K562 (cell line): ENCODE results near the gene UNKL. TPM values are rescaled to one million over a fixed set of nuclear protein-coding genes. Genes with fewer than 3 reads are reported as not detected.

Experiments
- ATAC-seq: fragments of 200-7000 bp; cut with Tn5 transposase; 3 replicates; pipeline ENCODE4 v1.9.1; 2020; ENCODE audit warnings: moderate library complexity
- BruUV-seq: library from RNA; stranded (reverse); fragments of 400-500 nt; replicated peaks from 2 replicates; lab custom pipeline; 2021; lab: Mats Ljungman, UMichigan
- CTCF ChIA-PET: fragments of 300-600 bp; formaldehyde crosslinking; extraction: SDS; loops from one replicate; lab custom pipeline; 2021; ENCODE audit warnings: low intra/inter-chr PET ratio; lab: Yijun Ruan, JAX
- POLR2A ChIA-PET: fragments of 300-600, 350-650 bp; sonication (Branson Sonifier 250); formaldehyde crosslinking; extraction: SDS; loops from one replicate; lab custom pipeline; 2021; ENCODE audit warnings: antibody characterized with exemption, inconsistent platforms; lab: Yijun Ruan, JAX
- DNase-seq, 4 experiments: peaks; one replicate each; pipeline versions ENCODE4 v3.0.0 to v3.0.0-alpha.2; 2011 to 2018; ENCODE audit warnings: low spot score in 3 of 4, mixed read lengths in 3 of 4; ENCODE audit errors: extremely low read depth in 1 of 4
- FAIRE-seq: peaks from 2 replicates; lab custom pipeline; 2011; peaks lifted over from hg19 to GRCh38; lab: Jason Lieb, UNC
- H2AFZ ChIP-seq: 2 replicates; pipeline ENCODE4 v1.6.0; 2011; ENCODE audit warnings: low read depth, low read length, control low read depth, inconsistent platforms
- H3K27ac ChIP-seq: fragments of 200-600 bp; 3 replicates; pipeline ENCODE4 v1.8.0; 2011; ENCODE audit warnings: low read depth, mild to moderate bottlenecking, control low read depth, inconsistent platforms, low read length, moderate library complexity, mixed read lengths; ENCODE audit errors: extremely low read depth
- H3K27me3 ChIP-seq, 2 experiments: fragments of 300-600 bp in 1 of 2; 2 replicates in 1 of 2; 3 replicates in 1 of 2; pipeline versions ENCODE4 v1.6.0 to v1.8.0; 2011; ENCODE audit warnings: inconsistent platforms in 2 of 2, low read length in 2 of 2, mild to moderate bottlenecking in 1 of 2, mixed read lengths in 1 of 2, moderate library complexity in 1 of 2; ENCODE audit not compliant: control insufficient read depth in 2 of 2, insufficient read depth in 2 of 2
- H3K36me3 ChIP-seq: fragments of 300-600 bp; 3 replicates; pipeline ENCODE4 v1.8.0; 2011; ENCODE audit warnings: mild to moderate bottlenecking, low read length, inconsistent platforms; ENCODE audit not compliant: control insufficient read depth, insufficient read depth
- H3K4me1 ChIP-seq, 2 experiments: fragments of 200-600 bp in 1 of 2; replicated peaks in 1 of 2; 2 replicates in 1 of 2; 3 replicates in 1 of 2; pipeline versions ENCODE4 v1.5.1 to v1.8.0; 2011; ENCODE audit warnings: inconsistent platforms in 2 of 2, low read length in 2 of 2, mild to moderate bottlenecking in 1 of 2, mixed read lengths in 1 of 2, moderate library complexity in 1 of 2; ENCODE audit not compliant: control insufficient read depth in 2 of 2, insufficient read depth in 2 of 2
- H3K4me2 ChIP-seq: 2 replicates; pipeline ENCODE4 v1.6.1; 2011; ENCODE audit warnings: low read length, control low read depth, inconsistent platforms, mixed read lengths; ENCODE audit not compliant: insufficient read depth
- H3K4me3 ChIP-seq: fragments of 200-600 bp; sonication (generic), shearing (Covaris generic); 2 replicates; pipeline ENCODE4 v1.5.1; 2016; ENCODE audit warnings: control low read depth, inconsistent platforms
- H3K79me2 ChIP-seq: fragments of 200-600 bp; 3 replicates; pipeline ENCODE4 v1.8.0; 2011; ENCODE audit warnings: low read length, inconsistent platforms; ENCODE audit not compliant: control insufficient read depth, insufficient read depth
- H3K9ac ChIP-seq, 2 experiments: 2 replicates each; pipeline versions ENCODE4 v1.6.0 to v1.6.1; 2011; ENCODE audit warnings: low read depth in 2 of 2, low read length in 2 of 2, control low read depth in 1 of 2, inconsistent platforms in 1 of 2, mild to moderate bottlenecking in 1 of 2, mixed read lengths in 1 of 2; ENCODE audit not compliant: insufficient read depth in 1 of 2
- H3K9me1 ChIP-seq: one replicate; pipeline ENCODE4 v1.6.0; 2011; ENCODE audit warnings: inconsistent platforms, mild to moderate bottlenecking, low read length, moderate library complexity; ENCODE audit not compliant: control insufficient read depth, insufficient read depth
- H3K9me3 ChIP-seq: replicated peaks from 2 replicates; pipeline ENCODE4 v1.5.1; 2011; ENCODE audit warnings: low read depth, low read length, inconsistent platforms; ENCODE audit not compliant: control insufficient read depth, insufficient read depth
- H4K20me1 ChIP-seq: replicated peaks from 2 replicates; pipeline ENCODE4 v1.6.1; 2011; ENCODE audit warnings: low read length, inconsistent platforms, mixed read lengths; ENCODE audit not compliant: control insufficient read depth, insufficient read depth
- CTBP1 ChIP-seq: fragments of 450-650 bp; IDR thresholded peaks from 2 replicates; pipeline ENCODE4 v1.6.1; 2016; ENCODE audit warnings: borderline replicate concordance
- ESRRA ChIP-seq: fragments of 450-650 bp; IDR thresholded peaks from 2 replicates; pipeline ENCODE4 v1.6.1; 2014; ENCODE audit warnings: low read depth, mild to moderate bottlenecking, moderate library complexity, borderline replicate concordance
- EZH2 ChIP-seq: IDR thresholded peaks from 2 replicates; pipeline ENCODE4 v1.6.1; 2012; ENCODE audit warnings: low read depth, mild to moderate bottlenecking, inconsistent platforms, low read length, borderline replicate concordance
- PURB ChIP-seq: sonication (generic); formaldehyde crosslinking; IDR thresholded peaks from 2 replicates; pipeline ENCODE4 v1.9.0; 2021; ENCODE audit warnings: low read depth, mild to moderate bottlenecking, missing genetic modification reagents
- SUPT5H ChIP-seq: fragments of 450-650 bp; IDR thresholded peaks from 2 replicates; pipeline ENCODE4 v1.6.1; 2016
- ZNF253 ChIP-seq: fragments of 250-450 bp; sonication (Bioruptor Pico); conservative IDR thresholded peaks from 2 replicates; pipeline ENCODE4 v1.6.1; 2021; ENCODE audit warnings: mild to moderate bottlenecking
- WGBS: fragments of 100-300 bp; shearing (Covaris generic); methylation state at CpG from one replicate; pipeline ENCODE4 v1.1.6; 2016; ENCODE audit warnings: low coverage, mixed read lengths; ENCODE audit not compliant: insufficient coverage; ENCODE audit errors: missing lambda C conversion rate; 5-methylcytosine and 5-hydroxymethylcytosine counted together
- in situ Hi-C: fragments of 300-500 bp; cut with MboI; formaldehyde crosslinking; loops from 4 replicates; pipeline ENCODE4 v1.15.0; 2018; ENCODE audit warnings: inconsistent platforms, mixed read lengths
- intact Hi-C: fragments of 100-400 bp; cut with micrococcal nuclease; formaldehyde crosslinking; loops from 2 replicates; pipeline ENCODE4 v1.14.2; 2022
- polyA plus RNA-seq, 8 experiments: library from polyadenylated mRNA; depleted of rRNA in 4 of 8; stranded (reverse) in 5 of 8; unstranded in 3 of 8; fragments of >200 nt; fragmentation: Nextera tagmentation in 2 of 8; fragmentation: Illumina TruSeq in 1 of 8; extraction: Ambion mirVana in 2 of 8; extraction: Trizol in 1 of 8; gene quantifications; 2 replicates each; pipeline versions ENCODE4 v1.2.1 to v1.2.3, GENCODE V29; 2011 to 2014; ENCODE audit warnings: inconsistent platforms in 1 of 8, missing spikeins in 1 of 8
- total RNA-seq, 7 experiments: library from RNA; depleted of rRNA in 6 of 7; stranded (reverse); fragments of >200 nt in 6 of 7; fragmentation: Illumina TruSeq in 2 of 7; extraction: Trizol in 2 of 7; gene quantifications; 2 replicates each; pipeline versions ENCODE4 v1.2.1 to v1.2.3, GENCODE V29; 2011 to 2021; ENCODE audit warnings: low replicate concordance in 1 of 7
- TF ChIP-seq, protein P1 (sequence below): fragments of 250-450 bp; sonication (Bioruptor Pico); IDR thresholded peaks from 2 replicates; pipeline ENCODE4 v1.8.0; 2021; ENCODE audit warnings: mild to moderate bottlenecking, moderate library complexity
- TF ChIP-seq, protein P2 (sequence below): IDR thresholded peaks from 2 replicates; pipeline ENCODE4 v1.6.1; 2011; ENCODE audit warnings: borderline replicate concordance, low read depth, mild to moderate bottlenecking, moderate library complexity, low read length; ENCODE audit not compliant: insufficient read depth, poor library complexity, severe bottlenecking
- TF ChIP-seq, protein P3 (sequence below), 2 experiments: fragments of 450-650 bp; formaldehyde crosslinking in 1 of 2; IDR thresholded peaks; 2 replicates each; pipeline versions ENCODE4 v1.4.0 to v1.6.1; 2014 to 2020; ENCODE audit warnings: mild to moderate bottlenecking in 2 of 2, borderline replicate concordance in 1 of 2, low read depth in 1 of 2

UNKL gene
- total and polyA plus RNA-seq, 9 of the 15 experiments (the other 6 are each of a cell fraction or from before 2014, with no cell fraction given) = 0.37 to 30.2 (median 5.1) TPM

DNA sequence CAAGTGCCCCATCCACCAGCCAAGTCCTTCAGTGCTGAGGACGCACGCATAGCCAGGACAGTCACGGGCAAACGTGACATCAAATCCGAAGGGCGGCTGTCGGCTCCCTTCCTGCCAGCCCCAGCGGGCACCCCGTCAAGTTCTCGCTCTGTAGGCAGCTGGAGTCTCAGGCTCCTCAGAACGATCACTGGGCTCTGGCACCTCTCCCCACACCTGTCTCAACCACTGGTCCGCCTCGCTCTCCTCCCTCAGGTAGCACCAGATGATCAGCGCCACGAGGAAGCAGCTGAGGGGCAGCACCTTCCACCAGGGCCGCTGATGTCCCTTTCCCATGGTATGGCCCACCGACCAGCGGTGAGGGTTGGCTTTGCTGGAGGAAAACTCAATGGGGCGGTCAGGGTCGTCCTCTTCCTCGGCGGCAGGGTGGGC lies 5.6 kb upstream of the UNKL start (continued):
- no peak for TF ChIP-seq CTBP1
- TF ChIP-seq ESRRA = no peak
- TF ChIP-seq, protein P1, sequence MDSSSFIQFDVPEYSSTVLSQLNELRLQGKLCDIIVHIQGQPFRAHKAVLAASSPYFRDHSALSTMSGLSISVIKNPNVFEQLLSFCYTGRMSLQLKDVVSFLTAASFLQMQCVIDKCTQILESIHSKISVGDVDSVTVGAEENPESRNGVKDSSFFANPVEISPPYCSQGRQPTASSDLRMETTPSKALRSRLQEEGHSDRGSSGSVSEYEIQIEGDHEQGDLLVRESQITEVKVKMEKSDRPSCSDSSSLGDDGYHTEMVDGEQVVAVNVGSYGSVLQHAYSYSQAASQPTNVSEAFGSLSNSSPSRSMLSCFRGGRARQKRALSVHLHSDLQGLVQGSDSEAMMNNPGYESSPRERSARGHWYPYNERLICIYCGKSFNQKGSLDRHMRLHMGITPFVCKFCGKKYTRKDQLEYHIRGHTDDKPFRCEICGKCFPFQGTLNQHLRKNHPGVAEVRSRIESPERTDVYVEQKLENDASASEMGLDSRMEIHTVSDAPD = no peak
- TF ChIP-seq, protein P2, sequence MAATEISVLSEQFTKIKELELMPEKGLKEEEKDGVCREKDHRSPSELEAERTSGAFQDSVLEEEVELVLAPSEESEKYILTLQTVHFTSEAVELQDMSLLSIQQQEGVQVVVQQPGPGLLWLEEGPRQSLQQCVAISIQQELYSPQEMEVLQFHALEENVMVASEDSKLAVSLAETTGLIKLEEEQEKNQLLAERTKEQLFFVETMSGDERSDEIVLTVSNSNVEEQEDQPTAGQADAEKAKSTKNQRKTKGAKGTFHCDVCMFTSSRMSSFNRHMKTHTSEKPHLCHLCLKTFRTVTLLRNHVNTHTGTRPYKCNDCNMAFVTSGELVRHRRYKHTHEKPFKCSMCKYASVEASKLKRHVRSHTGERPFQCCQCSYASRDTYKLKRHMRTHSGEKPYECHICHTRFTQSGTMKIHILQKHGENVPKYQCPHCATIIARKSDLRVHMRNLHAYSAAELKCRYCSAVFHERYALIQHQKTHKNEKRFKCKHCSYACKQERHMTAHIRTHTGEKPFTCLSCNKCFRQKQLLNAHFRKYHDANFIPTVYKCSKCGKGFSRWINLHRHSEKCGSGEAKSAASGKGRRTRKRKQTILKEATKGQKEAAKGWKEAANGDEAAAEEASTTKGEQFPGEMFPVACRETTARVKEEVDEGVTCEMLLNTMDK = no peak

DNA sequence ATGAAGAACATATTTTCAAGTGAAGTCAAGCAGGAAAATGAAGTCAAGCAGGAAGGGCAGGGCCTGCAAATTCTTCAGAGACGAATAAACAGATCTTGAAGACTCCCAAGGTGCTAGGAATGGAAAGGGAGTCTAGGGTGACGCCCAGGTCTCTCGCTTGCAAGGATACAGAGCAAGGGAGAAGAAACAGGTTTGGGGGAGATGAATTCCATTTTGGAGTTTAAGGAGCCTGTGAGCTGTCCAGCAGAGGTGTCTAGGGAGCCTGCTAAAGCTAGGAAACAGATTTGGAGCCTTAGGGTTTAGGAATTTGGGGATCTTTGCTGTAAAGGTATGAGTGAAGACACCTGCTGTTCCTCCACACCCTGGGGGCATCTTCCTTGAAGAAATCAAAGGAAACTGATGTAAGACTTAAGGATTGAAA lies 2.0 kb upstream of the UNKL start:
- Histone ChIP-seq H2AFZ (no peak overlapping the region), H3K79me2 (peaks cover 42% of the 10 kb centered on the region)
- TF ChIP-seq ZNF253 = no peak
- TF ChIP-seq, protein P3, sequence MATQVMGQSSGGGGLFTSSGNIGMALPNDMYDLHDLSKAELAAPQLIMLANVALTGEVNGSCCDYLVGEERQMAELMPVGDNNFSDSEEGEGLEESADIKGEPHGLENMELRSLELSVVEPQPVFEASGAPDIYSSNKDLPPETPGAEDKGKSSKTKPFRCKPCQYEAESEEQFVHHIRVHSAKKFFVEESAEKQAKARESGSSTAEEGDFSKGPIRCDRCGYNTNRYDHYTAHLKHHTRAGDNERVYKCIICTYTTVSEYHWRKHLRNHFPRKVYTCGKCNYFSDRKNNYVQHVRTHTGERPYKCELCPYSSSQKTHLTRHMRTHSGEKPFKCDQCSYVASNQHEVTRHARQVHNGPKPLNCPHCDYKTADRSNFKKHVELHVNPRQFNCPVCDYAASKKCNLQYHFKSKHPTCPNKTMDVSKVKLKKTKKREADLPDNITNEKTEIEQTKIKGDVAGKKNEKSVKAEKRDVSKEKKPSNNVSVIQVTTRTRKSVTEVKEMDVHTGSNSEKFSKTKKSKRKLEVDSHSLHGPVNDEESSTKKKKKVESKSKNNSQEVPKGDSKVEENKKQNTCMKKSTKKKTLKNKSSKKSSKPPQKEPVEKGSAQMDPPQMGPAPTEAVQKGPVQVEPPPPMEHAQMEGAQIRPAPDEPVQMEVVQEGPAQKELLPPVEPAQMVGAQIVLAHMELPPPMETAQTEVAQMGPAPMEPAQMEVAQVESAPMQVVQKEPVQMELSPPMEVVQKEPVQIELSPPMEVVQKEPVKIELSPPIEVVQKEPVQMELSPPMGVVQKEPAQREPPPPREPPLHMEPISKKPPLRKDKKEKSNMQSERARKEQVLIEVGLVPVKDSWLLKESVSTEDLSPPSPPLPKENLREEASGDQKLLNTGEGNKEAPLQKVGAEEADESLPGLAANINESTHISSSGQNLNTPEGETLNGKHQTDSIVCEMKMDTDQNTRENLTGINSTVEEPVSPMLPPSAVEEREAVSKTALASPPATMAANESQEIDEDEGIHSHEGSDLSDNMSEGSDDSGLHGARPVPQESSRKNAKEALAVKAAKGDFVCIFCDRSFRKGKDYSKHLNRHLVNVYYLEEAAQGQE (IDR thresholded peaks at IDR 0.05; ENCODE audit: borderline replicate concordance) = peak; percentile 13; the same call in 1 of the 2 replicates
- TF ChIP-seq, protein P3 (CRISPR knock-in tag; IDR thresholded peaks at IDR 0.05; ENCODE audit: low read depth) = no peak
- no peak for TF ChIP-seq EZH2
- TF ChIP-seq SUPT5H = no peak
- no peak for TF ChIP-seq PURB

More for the DNA sequence above, 2.0 kb upstream of the UNKL start:
- no peak for FAIRE-seq
- no peaks in the 10 kb centered on the region for H3K9me1 ChIP-seq
- intact Hi-C loops (no loop called here), in situ Hi-C loops (no loop called here)
- H3K9me3 ChIP-seq = no peaks in the 10 kb centered on the region
- peaks cover 20% of the 10 kb centered on the region; the same call in 1 of the 3 replicates for H3K36me3 ChIP-seq
- BruUV-seq = no TSS peak
- DNase-seq = no peak
- 61% methylated on average over 3 of the region's 3 CpGs for WGBS
- H3K27ac ChIP-seq = peak overlapping the region; percentile 44; the same call in 2 of the 3 replicates
- CTCF ChIA-PET = no interaction called here
- no peaks in the 10 kb centered on the region for H3K27me3 ChIP-seq
- POLR2A ChIA-PET = interaction anchor here (0.6 to 1.3 kb wide), 3 partner anchors 9 to 27 kb away, joined by 3 read pairs; no protein-coding TSS in a partner anchor
- H3K9ac ChIP-seq = no peak overlapping the region; a peak in 1 of 4 replicates
- no peaks in the 10 kb centered on the region for H4K20me1 ChIP-seq
- ATAC-seq = no peak
- no peak overlapping the region for H3K4me3 ChIP-seq
- no peak overlapping the region for H3K4me2 ChIP-seq
- peaks cover 14 to 48% of the 10 kb centered on the region in 2 experiments; a peak in 4 of 5 replicates for H3K4me1 ChIP-seq
